HG02571 (cell line): ENCODE measurements around the gene UNG.

ENCODE experiments used
- ATAC-seq: cut with Tn5 transposase; IDR thresholded peaks from one replicate; pipeline ENCODE4 v1.9.1; 2021; ENCODE audit warnings: mild to moderate bottlenecking, moderate library complexity; ENCODE audit not compliant: unreplicated experiment

The UNG gene

DNA sequence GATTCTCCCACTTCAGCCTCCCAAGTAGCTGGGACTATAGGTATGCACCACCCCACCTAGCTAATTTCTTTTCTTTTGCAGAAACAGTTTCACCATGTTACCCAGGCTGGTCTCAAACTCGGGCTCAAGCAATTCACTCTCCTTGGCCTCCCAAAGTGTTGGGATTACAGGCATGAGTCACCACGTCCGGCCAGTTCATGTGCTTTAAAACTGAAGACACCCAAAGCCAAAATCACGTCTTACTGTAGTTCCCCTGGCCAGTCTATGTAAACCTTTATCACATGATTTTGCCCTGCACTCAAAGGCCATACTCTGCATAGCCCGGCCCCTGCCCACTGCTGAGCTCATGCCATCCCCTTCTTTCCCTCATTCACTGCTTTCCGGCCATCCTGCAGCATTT lies 8.6 kb upstream of the UNG start:
- ATAC-seq, result no peak

DNA sequence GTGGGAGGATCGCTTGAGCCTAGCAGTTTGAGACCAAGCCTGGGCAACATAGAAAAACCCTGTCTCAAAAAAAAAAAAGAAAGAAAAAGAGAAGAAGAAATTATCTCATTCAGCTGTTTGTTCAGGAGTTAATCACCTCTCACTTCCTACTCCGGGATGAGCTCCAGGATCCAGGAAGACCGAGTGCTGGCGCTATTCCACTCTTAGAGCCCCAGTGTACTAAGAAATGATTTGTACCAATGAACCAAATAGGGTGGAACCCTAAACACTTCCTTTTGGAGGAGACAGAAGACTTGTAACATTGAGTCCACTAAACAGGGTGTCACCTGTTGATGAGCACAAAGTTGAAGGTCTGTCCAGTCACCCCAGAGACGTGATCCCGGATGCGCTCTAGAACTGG lies 7.7 kb upstream of the UNG start:
- no peak for ATAC-seq

DNA sequence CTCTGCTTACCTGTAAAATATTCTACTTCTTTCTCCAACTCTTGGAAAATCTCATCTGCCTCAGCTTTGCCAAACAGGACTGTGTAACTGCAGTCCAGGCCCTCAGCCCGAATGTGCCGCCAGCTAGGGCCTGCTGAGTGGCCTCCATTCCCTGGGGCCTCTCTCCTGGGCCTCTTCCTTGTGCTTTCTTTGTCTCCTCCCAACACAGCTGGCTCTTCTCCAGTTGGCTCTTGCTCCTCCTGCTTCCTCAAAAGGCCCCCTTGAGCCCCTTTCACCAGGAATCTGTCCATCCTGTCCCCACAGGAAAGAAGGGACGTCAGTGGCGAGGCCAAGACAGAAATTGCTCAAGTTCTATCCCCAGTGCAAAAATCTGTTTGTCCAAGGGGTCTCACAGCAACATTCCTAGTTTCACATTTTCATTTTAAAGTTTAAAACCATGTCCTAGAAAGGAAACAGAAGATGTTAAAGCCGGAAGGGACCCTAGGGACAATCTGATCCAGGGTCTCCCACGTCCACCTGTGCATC lies 4.8 kb upstream of the UNG start:
- no peak for ATAC-seq

DNA sequence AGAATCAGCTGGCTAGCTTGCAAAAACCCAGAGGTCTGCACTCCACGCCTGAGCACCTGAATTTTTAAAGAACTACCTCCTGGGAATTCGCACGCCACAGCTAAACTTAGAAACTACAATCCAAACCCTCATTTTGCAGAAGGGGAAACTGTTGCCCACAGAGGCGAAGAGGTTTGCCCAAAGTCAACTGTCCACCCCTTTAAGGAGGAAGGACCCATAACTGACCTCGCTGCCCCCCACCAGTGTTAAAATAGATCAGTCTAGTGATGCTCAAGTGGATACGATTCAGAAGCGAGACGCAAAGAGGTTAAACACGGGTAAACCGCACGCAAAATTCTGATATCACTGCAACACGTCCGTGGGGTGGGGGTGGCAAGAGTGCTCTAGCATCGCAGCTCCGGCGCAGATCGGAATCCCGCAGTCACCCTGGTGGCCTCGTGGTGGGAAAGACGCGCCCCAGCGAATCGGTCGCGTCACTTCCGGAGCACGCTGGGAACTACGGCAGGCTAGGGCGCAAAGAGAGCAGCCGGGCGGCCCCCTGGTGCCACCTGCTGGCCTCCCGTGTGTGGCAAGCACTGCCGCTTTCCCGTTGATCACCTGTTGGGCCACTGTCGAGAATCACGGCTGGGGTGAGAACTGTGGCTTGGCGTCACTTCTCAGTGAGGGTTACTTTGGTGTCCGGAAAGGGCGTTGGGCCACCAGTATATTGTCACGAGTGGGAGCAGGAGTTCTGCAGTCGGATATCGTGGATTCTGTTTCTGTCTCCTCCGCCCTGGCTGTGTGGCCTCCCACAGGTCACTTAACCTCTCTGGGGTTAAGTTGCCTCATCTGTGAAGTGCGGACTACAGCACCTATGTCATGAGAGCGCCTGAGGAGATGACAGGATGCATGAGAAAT lies 4.1 kb upstream of the UNG start, which contains the start of gene ALKBH2:
Gene ALKBH2 (minus strand): TSS at position 451 of the 897 bp plus-strand sequence. CDS start 686 bp downstream, outside the sequence.
- ATAC-seq, result peak; percentile 64

DNA sequence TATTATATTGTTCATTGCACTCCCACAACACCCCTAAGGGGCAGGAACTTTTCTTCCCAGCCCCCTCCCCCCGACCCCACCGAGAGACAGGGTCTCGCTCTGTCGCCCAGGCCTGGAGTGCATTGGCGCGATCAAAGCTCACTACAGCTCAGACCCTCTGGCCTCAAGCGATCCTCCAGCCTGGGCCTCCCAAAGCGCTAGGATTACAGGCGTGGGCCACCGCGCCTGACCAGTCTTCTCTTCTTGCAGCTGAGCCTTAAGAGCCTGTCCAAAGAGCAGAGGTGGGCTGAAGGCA lies 310 bp upstream of the UNG start:
- ATAC-seq, result no peak

DNA sequence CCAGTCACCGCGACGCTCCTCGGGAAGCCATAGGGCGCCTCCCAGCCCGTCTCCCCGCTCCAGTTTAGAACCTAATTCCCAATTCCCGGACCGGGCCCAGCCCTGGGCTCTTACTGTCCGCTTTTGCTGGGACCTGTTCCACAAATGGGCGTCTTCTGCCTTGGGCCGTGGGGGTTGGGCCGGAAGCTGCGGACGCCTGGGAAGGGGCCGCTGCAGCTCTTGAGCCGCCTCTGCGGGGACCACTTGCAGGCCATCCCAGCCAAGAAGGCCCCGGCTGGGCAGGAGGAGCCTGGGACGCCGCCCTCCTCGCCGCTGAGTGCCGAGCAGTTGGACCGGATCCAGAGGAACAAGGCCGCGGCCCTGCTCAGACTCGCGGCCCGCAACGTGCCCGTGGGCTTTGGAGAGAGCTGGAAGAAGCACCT lies 797 bp downstream of the UNG start:
- peak; percentile 27 for ATAC-seq

DNA sequence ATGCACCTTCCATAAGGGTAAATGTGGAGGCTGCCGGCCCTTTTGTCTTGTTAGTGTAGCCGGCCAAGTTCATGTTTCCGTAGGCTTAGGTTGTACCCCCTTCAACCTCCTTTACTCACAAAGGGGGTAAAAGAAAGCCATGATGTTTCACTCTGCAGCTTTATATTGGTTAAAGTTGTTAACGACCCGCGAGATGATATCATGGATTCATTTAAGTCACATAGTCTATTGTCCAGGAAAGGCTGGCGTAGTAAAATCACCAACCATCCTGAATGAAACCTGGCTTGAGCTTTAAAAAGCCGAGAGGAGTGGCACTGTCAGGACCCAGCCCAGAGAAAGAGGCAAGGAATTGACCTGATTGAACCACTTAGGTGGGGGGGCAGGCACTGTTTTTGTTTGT lies 1.3 kb downstream of the UNG start:
- no peak for ATAC-seq

DNA sequence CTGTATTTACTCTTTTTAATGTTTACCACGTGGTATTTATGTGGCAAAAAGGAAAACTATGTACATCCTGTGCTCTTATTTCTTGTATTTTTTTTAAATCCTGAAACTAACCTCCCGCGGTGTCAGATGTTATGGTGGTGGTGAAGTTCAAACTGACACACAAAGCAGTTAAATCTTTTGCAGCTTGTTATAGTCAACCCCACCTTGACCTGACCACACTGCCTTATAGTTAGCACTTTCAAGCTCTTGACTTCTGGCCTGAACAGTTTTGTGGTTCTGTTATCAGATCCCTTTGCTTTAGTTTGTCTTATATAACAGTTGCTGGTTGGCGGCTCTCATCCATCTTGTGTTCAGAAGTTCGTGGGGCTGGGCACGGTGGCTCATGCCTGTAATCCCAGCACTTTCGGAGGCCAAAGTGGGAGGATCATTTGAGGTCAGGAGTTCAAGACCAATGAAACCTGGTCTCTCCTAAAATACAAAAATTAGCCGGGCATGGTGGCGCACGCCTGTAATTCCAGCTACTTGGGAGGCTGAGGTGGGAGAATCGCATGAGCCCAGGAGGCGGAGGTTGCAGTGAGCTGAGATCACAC lies 2.1 kb downstream of the UNG start:
- no peak for ATAC-seq

DNA sequence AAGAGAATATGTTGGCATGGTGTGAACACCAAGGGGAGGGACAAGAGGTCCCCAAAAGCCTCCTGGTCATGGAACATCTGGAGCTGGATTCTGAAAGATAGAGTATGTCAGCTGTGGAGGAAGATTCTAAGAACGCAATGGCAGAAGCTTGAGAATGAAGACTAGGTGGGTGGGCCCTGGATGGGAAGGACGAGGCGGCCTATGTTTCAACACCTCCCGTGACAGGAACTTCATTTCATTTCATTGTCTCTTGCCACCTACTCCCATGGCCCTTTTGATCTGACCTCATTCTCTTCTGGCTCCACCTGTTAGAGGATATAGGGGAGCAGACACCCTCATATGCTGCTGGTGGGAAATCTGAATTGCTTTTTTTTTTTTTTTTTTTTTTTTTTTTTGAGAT lies 3.3 kb downstream of the UNG start:
- ATAC-seq, result no peak

DNA sequence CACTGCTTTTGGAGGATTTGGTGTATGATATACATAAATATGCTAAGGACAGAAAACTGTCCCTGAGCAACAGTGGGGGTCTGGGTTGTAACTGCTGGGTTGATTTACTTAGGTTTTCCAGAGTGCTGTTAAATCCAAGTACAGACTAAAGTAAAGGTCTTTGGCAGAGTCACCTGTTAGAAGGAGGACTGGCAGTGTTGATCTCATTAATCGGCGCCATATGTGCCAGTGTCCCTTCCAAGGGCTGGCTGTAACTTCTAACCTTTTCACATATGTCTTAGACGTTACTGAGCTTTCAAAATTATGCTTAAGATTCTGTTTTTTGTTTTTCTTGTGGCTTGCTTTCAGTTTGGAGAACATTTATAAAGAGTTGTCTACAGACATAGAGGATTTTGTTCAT lies 5.1 kb downstream of the UNG start:
- ATAC-seq, result no peak

DNA sequence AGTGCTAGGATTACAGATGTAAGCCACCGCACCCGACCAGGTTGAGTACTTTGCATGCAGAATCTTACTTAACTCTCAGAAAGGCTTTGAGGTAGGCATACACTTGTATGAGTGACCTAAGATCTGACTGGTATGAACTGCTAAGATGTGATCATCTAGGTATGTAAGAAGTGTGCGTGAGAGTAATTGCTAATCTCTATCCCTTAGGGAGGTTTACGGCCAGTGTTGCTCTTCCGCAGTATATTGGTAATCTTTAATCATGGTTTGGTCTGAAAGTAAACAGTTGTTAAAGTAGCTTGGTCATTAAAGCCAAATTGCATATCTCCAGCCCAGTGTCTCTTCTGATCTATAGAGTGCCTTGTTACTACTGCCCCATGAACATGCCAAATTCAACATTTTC lies 7.8 kb downstream of the UNG start:
- ATAC-seq, result no peak

DNA sequence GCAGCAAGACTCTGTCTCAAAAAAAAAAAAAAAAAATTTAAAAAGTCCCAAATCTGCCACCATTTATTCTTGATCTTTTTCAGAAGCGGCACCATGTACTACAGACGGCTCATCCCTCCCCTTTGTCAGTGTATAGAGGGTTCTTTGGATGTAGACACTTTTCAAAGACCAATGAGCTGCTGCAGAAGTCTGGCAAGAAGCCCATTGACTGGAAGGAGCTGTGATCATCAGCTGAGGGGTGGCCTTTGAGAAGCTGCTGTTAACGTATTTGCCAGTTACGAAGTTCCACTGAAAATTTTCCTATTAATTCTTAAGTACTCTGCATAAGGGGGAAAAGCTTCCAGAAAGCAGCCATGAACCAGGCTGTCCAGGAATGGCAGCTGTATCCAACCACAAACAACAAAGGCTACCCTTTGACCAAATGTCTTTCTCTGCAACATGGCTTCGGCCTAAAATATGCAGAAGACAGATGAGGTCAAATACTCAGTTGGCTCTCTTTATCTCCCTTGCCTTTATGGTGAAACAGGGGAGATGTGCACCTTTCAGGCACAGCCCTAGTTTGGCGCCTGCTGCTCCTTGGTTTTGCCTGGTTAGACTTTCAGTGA lies 12.5 kb downstream of the UNG start:
- ATAC-seq, result no peak

DNA sequence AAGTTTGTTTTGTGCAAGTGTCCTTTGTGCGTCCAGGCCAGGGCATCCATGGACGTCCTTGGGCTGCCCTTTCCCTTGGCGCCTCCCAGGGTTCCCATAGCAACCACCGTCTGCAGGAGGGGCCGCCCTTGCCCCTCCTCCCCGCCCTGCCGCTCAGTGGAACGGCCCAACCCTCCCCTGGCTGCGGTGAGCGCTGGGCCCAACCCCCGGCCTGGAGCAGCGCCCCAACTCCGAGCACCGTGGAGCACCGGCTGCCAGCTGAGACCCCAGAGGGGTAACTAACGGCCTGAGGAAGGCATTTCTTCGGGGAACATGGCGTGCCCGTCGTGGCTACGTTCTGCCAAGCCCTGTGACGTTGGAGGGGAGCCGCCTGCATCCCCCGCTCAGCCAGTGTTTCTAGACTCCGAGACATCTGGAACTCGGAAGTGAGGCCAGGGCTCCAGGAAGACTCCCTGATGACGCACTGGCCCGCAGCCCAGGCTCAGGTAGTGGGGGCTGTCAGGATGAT lies 13.6 kb downstream of the UNG start:
- peak; percentile 67 for ATAC-seq

DNA sequence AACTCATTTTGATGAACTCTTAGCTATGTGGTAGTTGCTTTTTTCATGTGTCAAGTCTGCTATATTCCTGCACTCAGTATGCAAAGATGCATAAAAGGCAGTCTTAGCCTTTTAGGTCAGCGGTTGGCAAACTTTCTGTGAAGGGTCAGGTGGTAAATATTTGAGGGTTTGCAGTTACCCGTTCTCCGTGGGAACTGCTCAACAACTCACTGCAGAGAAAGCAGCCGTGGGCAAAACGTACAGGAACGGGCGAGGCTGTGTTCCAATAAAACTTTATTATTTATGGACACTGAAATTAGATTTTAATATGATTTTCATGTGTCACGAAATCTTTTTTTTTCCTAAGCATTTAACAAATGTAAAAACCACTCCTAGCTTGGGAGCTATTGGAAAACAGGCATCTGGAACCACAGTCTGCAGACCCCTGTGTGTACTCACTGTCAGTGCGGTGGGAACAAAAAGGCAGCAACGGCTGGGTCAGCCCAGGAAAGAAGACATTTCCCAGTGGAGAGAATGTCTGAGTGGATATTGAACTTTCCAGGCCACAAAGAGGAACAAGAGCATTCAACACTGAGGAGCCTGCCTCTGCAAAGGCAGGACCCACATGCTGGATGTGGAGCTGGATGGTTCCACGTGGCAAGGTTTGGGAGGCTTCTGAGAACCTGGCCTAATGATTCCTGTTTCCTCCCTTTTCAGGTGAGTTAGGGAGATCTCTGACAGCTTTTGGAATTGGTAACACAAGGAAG lies 15.5 kb downstream of the UNG start:
- no peak for ATAC-seq

DNA sequence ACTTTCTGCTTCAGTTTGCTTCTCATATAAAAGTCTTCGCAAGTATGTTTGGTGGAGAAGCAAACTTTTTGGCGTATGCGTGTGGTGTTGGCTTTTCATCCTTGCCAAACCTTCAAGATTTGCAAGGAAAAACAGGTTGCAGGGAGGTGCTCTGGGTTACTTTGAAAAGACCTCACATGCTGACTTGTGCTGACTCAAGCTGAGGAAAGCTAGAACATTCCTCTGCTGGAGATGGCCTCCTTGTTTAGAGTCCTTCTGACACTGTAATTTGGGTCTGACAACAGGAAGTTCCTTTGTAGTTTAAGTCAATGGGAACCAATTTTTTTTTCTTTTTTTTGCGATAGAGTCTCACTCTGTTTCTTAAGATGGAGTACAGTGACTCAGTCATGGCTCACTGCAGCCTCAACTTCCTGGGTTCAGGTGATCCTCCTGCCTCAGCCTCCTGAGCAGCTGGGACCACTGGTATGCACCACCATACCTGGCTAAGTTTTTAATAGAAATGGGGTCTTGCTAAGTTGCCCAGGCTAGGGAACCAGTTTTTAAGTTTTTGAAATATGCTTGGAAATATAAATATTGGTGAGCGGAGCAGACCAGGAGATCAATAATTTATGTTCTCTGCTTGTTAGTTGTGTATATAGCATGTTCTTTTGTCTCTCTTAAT lies 16.4 kb downstream of the UNG start:
- no peak for ATAC-seq

DNA sequence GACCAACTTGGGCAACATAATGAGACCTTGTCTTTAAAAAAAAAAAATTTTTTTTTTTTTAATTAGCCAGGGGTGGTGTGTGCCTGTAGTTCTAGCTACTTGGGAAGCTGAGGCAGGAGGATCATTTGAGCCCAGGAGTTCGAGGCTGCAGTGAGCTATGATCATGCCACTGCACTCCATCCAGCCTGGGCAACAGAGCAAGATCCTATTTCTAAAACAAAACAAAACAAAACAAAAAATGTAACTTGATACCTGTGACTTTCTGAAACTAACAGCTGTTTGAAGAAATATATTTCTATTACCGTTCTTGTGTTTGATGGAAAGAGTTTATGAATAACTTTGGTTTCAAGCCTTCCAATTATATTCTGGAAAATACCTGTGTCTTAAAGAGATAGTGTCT lies 17.2 kb downstream of the UNG start:
- no peak for ATAC-seq

DNA sequence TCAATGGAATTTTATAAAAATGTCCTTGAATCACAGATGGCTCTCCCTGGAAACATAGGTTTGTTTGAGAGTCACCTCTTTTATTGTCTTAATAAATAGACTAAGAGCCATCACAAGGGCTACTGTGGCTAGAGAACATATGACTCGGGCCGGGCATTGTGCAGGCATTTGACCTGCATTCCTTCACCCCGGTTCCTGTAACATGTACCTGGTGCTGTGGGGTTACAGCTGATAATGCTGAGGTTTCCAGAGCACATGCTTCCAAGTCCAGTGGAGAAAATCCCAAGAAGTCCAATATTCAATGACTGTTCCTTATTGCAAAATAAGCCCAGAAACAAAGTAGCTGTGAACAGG lies 18.0 kb downstream of the UNG start:
- no peak for ATAC-seq

DNA sequence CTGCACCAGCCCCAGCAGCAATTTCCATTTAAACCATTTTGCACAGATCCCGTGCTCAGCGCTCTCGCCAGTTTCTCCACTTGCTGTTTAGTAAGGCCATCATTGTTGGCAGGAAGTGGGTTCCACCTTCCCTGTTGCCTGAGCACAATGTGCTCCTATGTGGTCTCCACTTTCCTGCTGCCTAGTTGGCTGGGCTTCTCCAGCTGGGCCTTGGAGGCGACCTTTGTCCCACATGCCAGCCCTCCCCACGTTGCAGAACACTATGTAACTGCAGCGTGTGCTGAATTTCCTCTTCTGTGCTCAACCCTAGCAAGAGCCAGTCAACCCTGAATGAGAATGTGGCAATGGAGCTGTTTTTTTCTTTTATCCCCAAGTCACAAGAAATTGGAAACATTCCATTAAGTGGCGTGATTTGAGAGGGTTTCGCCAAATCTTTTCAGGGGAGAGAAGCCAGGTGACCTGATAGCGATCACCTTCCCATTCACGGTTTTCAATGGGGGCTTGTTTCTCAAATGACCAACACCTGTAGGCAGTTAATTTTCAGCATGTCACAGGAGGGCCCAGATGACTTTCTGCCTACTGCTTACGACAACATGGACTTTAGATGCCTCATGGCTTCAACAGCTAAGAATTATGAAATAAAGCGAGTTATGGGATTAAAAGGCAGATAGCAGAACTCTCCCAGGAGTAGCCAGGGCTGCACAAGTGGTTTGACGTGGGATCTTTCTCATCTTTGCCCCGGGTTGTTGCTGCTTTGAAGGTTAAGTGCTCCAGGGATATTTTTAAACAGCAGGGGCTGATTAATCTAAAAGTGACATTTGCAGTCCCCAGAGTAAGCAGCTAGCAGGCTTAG lies 18.6 kb downstream of the UNG start, which contains the start of gene ACACB:
Gene ACACB (plus strand): TSS at position 830 of the 853 bp plus-strand sequence. CDS start 22,819 bp downstream, outside the sequence.
- no peak for ATAC-seq

DNA sequence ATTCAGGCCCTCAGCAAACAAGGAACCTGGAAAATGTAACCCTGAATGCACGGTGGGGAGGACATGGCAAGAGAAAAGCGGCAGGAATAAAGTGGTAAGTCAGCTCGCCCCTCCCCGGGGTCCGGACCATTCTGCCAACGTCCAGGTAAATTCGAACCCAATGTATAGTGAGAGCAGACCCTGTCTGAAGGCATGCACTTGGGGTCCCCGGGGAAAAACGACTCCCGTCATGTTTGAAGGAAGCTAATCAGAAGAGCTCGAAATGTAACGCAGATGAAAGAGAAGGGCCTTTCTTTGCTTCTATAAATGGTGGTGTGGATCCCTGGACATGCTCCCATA lies 19.2 kb downstream of the UNG start:
- no peak for ATAC-seq

DNA sequence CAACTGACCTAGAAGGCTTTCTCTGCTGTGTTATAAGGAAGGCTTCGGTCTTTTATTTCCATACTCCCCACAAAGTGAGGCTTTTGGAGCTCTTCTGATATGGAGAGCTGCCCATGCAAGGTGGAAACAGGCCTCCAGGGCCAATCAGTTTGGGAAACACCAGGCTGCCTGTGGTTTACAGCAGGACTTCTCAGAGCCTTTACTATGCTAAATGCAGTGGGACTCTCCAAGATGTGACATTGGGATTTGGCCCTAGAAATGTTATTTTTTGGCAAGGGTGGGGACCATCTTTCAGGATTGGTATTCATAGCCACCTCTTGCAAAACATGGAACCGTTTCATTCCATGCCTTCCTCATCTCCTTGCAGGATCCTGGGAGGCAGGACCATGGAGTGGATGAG lies 22.7 kb downstream of the UNG start:
- no peak for ATAC-seq
